Adrenal gland (tissue), 12 donors: Measurements from ENCODE around the gene ANKRD53. TPM values are rescaled to one million over a fixed set of nuclear protein-coding genes. Genes with fewer than 3 reads are reported as not detected.

Source experiments
- DNase-seq, 7 donors: peaks; one replicate each; pipeline ENCODE4 v3.0.0-alpha.2; 2019 to 2020
- H3K27ac ChIP-seq, 5 donors: fragments of 200-600 bp; sonication (generic) in 4 of 5; 1 replicate in 3 of 5; 2 replicates in 2 of 5; pipeline versions ENCODE4 v1.5.1 to v1.8.0; 2016 to 2020; ENCODE audit warnings: mild to moderate bottlenecking in 1 of 5
- H3K27me3 ChIP-seq: fragments of 200-600 bp; 2 replicates; pipeline ENCODE4 v1.8.0; 2021
- H3K36me3 ChIP-seq, 2 donors: fragments of 200-600 bp; replicated peaks in 1 of 2; 1 replicate in 1 of 2; 2 replicates in 1 of 2; pipeline versions ENCODE4 v1.5.1 to v1.8.0; 2018 to 2022
- H3K4me1 ChIP-seq, 2 donors: fragments of 200-600 bp; replicated peaks in 1 of 2; 1 replicate in 1 of 2; 2 replicates in 1 of 2; pipeline versions ENCODE4 v1.5.1 to v1.8.0; 2018 to 2021
- H3K4me3 ChIP-seq, 4 donors: fragments of 200-600 bp; sonication (generic) in 3 of 4; one replicate each; pipeline ENCODE4 v1.5.1; 2016 to 2018
- H3K9me3 ChIP-seq, 3 donors: fragments of 200-600 bp; sonication (generic) in 1 of 3; replicated peaks in 1 of 3; 1 replicate in 2 of 3; 2 replicates in 1 of 3; pipeline versions ENCODE4 v1.5.1 to v1.8.0; 2016 to 2021
- CTCF ChIP-seq, 6 experiments: fragments of 450-650 bp in 4 of 6; fragments of 200-600 bp in 2 of 6; sonication (generic) in 1 of 6; IDR thresholded peaks; 1 replicate in 5 of 6; 2 replicates in 1 of 6; pipeline versions ENCODE4 v1.5.1 to v1.8.0; 2016 to 2021; ENCODE audit warnings: antibody characterized with exemption in 6 of 6, mild to moderate bottlenecking in 2 of 6, moderate library complexity in 1 of 6
- POLR2A ChIP-seq, 2 donors: fragments of 450-650 bp; IDR thresholded peaks; one replicate each; pipeline ENCODE4 v1.6.1; 2017; ENCODE audit warnings: antibody characterized with exemption in 2 of 2, mild to moderate bottlenecking in 2 of 2, moderate library complexity in 1 of 2
- WGBS, 4 donors: extraction: QIAGEN DNeasy Blood & Tissue Kit in 2 of 4; methylation state at CpG; one replicate each; pipeline versions ENCODE4 v1.1.5 to v1.1.7; 2013 to 2017; 5-methylcytosine and 5-hydroxymethylcytosine counted together
- intact Hi-C, 2 donors: fragments of 100-400 bp; cut with DNase I; formaldehyde crosslinking; loops; one replicate each; pipeline versions ENCODE4 v1.14.1 to v1.15.0; 2022 to 2023
- polyA plus RNA-seq, 3 donors: library from polyadenylated mRNA; stranded (reverse); fragments of 200-250 nt in 2 of 3; fragments of 350-450 nt in 1 of 3; fragmentation: Illumina TruSeq in 1 of 3; extraction: RNeasy Lipid Tissue Mini Kit (QIAGEN cat#74804) in 1 of 3; gene quantifications; one replicate each; pipeline ENCODE4 v1.2.3, GENCODE V29; 2013 to 2014
- total RNA-seq, 9 donors: library from RNA; depleted of rRNA in 4 of 9; stranded (reverse); fragments of >200 nt in 4 of 9; fragments of 120-200 nt in 1 of 9; fragmentation: NEBNext Ultra II Directional in 1 of 9; extraction: Animal tissue kit (Norgen Biotek cat#: 25700) in 1 of 9; gene quantifications; one replicate each; pipeline versions ENCODE4 v1.1.0 to v1.2.4, GENCODE V29; 2013 to 2023
- donor health status: healthy with polysubstance abuse.
- donor health status: Bipolar disorder and iron deficiency.
- donor health status: DM: yes; HTN: yes; CAD: no.
- donor health status: DM: no; HTN: no; CAD: no.
- donor health status: DM: no; HTN: no; CAD: no.
- donor health status: DM: yes; HTN: yes; CAD: no.

Gene ANKRD53
- total and polyA plus RNA-seq, 12 donors = 0.61 to 5.1 (median 2.1) TPM; not detected in 1

GRCh38 chr2:70964596-70965386, 13.6 kb upstream of the ANKRD53 start:
- Histone ChIP-seq H3K9me3 (no peaks in the 10 kb centered on the region), H3K36me3 (no peaks in the 10 kb centered on the region), H3K27me3 (no peaks in the 10 kb centered on the region), H3K27ac (no peak overlapping the region), H3K4me3 (peak overlapping the region in 1 of 4 donors; percentile 53), H3K4me1 (peaks cover 0 to 6% of the 10 kb centered on the region in 2 donors)
- WGBS, 4 donors = 2 to 4% (median 4%) methylated on average over 20 to 59 of the region's 59 CpGs
- intact Hi-C loops = no loop called here
- peak; percentile 61 to 82 (median 76) for DNase-seq
- peak; percentile 63 to 83 (median 74) for TF ChIP-seq CTCF (IDR thresholded peaks at IDR 0.05)
- TF ChIP-seq POLR2A (IDR thresholded peaks at IDR 0.05) = no peak

- H3K4me3 ChIP-seq = peak overlapping the region in 1 of 4 donors; percentile 53
- peak in 3 of 7 donors; percentile 3 to 45 (median 10) for DNase-seq
- H3K4me1 ChIP-seq = peaks cover 0 to 6% of the 10 kb centered on the region in 2 donors
- no peak overlapping the region for H3K27ac ChIP-seq
- whole genome bisulfite sequencing, 4 donors = 61 to 72% (median 65%) methylated on average over 14 of the region's 14 CpGs
- no peaks in the 10 kb centered on the region for H3K9me3 ChIP-seq
- intact Hi-C loops = no loop called here
- no peaks in the 10 kb centered on the region for H3K36me3 ChIP-seq
- no peaks in the 10 kb centered on the region for H3K27me3 ChIP-seq
- TF ChIP-seq POLR2A (IDR thresholded peaks at IDR 0.05) = no peak
Measured at GRCh38 chr2:70965506-70965905, 12.9 kb upstream of the ANKRD53 start.

- Histone ChIP-seq H3K9me3 (no peaks in the 10 kb centered on the region), H3K4me1 (peaks cover 0 to 6% of the 10 kb centered on the region in 2 donors), H3K4me3 (no peak overlapping the region), H3K27ac (no peak overlapping the region), H3K27me3 (no peaks in the 10 kb centered on the region), H3K36me3 (no peaks in the 10 kb centered on the region)
- TF ChIP-seq POLR2A (IDR thresholded peaks at IDR 0.05) (no peak), CTCF (IDR thresholded peaks at IDR 0.05) (no peak)
- DNase-seq = peak in 1 of 7 donors; percentile 8
- 69 to 84% (median 76%) methylated on average over 4 of the region's 4 CpGs for WGBS, 4 donors
- intact Hi-C loops = no loop called here
Measured at GRCh38 chr2:70966681-70967080, 11.7 kb upstream of the ANKRD53 start.

- Histone ChIP-seq H3K4me3 (no peak overlapping the region), H3K4me1 (peaks cover 0 to 6% of the 10 kb centered on the region in 2 donors), H3K36me3 (no peaks in the 10 kb centered on the region), H3K27me3 (no peaks in the 10 kb centered on the region), H3K27ac (no peak overlapping the region), H3K9me3 (no peaks in the 10 kb centered on the region)
- intact Hi-C loops = no loop called here
- no peak for DNase-seq
- 61 to 68% (median 64%) methylated on average over 4 of the region's 4 CpGs for WGBS, 4 donors
- TF ChIP-seq POLR2A (IDR thresholded peaks at IDR 0.05) (no peak), CTCF (IDR thresholded peaks at IDR 0.05) (no peak)
Measured at GRCh38 chr2:70967189-70967588, 11.2 kb upstream of the ANKRD53 start.
